Activated T-helper 9 cell treated with anti-CD3 and anti-CD28 coated beads, Interleukin-2, amount 50 U/mL, for 16 hours (primary cell): ENCODE results near the gene DNAJC15.

ENCODE experiments used
- DNase-seq: peaks from one replicate; pipeline ENCODE4 v3.0.0-alpha.2; 2020; ENCODE audit warnings: low read depth

The DNAJC15 gene

GRCh38 chr13:43127827-43128226 is 104.4 kb downstream of the DNAJC15 start:
- no peak for DNase-seq

- no peak for DNase-seq
Observed at GRCh38 chr13:43128504-43128961, 105.1 kb downstream of the DNAJC15 start.

GRCh38 chr13:43129066-43129465 is 105.7 kb downstream of the DNAJC15 start:
- no peak for DNase-seq

GRCh38 chr13:43129511-43130110 is 106.2 kb downstream of the DNAJC15 start:
- DNase-seq = no peak

- no peak for DNase-seq
Observed at GRCh38 chr13:43132257-43132656, 108.9 kb downstream of the DNAJC15 start.

- DNase-seq = no peak
Observed at GRCh38 chr13:43132911-43133310, 109.5 kb downstream of the DNAJC15 start.

- DNase-seq = no peak
Observed at GRCh38 chr13:43133792-43134191, 110.4 kb downstream of the DNAJC15 start.

- no peak for DNase-seq
Observed at GRCh38 chr13:43134868-43135267, 111.5 kb downstream of the DNAJC15 start.

GRCh38 chr13:43135516-43135915 is 112.1 kb downstream of the DNAJC15 start:
- DNase-seq = no peak

- no peak for DNase-seq
Observed at GRCh38 chr13:43136920-43137575, 113.7 kb downstream of the DNAJC15 start.

GRCh38 chr13:43139211-43139610 is 115.8 kb downstream of the DNAJC15 start:
- DNase-seq = no peak

- no peak for DNase-seq
Observed at GRCh38 chr13:43139921-43140320, 116.5 kb downstream of the DNAJC15 start.

- no peak for DNase-seq
Observed at GRCh38 chr13:43140985-43141384, 117.6 kb downstream of the DNAJC15 start.

- DNase-seq = no peak
Observed at GRCh38 chr13:43141685-43142084, 118.3 kb downstream of the DNAJC15 start.

GRCh38 chr13:43143591-43143990 is 120.2 kb downstream of the DNAJC15 start:
- no peak for DNase-seq

GRCh38 chr13:43145534-43146196 is 122.3 kb downstream of the DNAJC15 start:
- DNase-seq = no peak

- no peak for DNase-seq
Observed at GRCh38 chr13:43146400-43146799, 123.0 kb downstream of the DNAJC15 start.

- DNase-seq = no peak
Observed at GRCh38 chr13:43150369-43151207, 127.2 kb downstream of the DNAJC15 start.

- DNase-seq = no peak
Observed at GRCh38 chr13:43153436-43154090, 130.2 kb downstream of the DNAJC15 start.

GRCh38 chr13:43154156-43154651 is 130.8 kb downstream of the DNAJC15 start:
- no peak for DNase-seq

GRCh38 chr13:43154839-43155238 is 131.5 kb downstream of the DNAJC15 start:
- no peak for DNase-seq

GRCh38 chr13:43156916-43157315 is 133.5 kb downstream of the DNAJC15 start:
- DNase-seq = no peak
